H1 (cell line): Measurements from ENCODE around the gene CADPS.

Source experiments
- GABPA ChIP-seq: IDR thresholded peaks from 2 replicates; pipeline ENCODE4 v1.6.1; 2011; ENCODE audit warnings: mild to moderate bottlenecking, low read length, moderate library complexity, borderline replicate concordance; ENCODE audit not compliant: insufficient read depth
- SIN3A ChIP-seq, 2 experiments: IDR thresholded peaks in 1 of 2; conservative IDR thresholded peaks in 1 of 2; 2 replicates each; pipeline ENCODE4 v1.6.1; 2011 to 2012; ENCODE audit warnings: low read length in 2 of 2, improper control_type of control experiment in 1 of 2, low read depth in 1 of 2, mild to moderate bottlenecking in 1 of 2
- TF ChIP-seq, protein P1 (sequence below), 3 experiments: IDR thresholded peaks; 1 replicate in 2 of 3; 2 replicates in 1 of 3; pipeline versions ENCODE4 v1.5.1 to v1.6.1; 2011; ENCODE audit warnings: low read length in 3 of 3, mild to moderate bottlenecking in 3 of 3, inconsistent platforms in 2 of 3, low read depth in 1 of 3, moderate library complexity in 1 of 3; ENCODE audit not compliant: insufficient read depth in 1 of 3; ENCODE audit errors: control extremely low read depth in 1 of 3

- TF ChIP-seq, protein P1, sequence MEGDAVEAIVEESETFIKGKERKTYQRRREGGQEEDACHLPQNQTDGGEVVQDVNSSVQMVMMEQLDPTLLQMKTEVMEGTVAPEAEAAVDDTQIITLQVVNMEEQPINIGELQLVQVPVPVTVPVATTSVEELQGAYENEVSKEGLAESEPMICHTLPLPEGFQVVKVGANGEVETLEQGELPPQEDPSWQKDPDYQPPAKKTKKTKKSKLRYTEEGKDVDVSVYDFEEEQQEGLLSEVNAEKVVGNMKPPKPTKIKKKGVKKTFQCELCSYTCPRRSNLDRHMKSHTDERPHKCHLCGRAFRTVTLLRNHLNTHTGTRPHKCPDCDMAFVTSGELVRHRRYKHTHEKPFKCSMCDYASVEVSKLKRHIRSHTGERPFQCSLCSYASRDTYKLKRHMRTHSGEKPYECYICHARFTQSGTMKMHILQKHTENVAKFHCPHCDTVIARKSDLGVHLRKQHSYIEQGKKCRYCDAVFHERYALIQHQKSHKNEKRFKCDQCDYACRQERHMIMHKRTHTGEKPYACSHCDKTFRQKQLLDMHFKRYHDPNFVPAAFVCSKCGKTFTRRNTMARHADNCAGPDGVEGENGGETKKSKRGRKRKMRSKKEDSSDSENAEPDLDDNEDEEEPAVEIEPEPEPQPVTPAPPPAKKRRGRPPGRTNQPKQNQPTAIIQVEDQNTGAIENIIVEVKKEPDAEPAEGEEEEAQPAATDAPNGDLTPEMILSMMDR (IDR thresholded peaks at IDR 0.05; ENCODE audit: control extremely low read depth in 1 of 3, insufficient read depth in 1 of 3, low read depth in 1 of 3, low read length in 3 of 3): no peak
- TF ChIP-seq GABPA (no peak), SIN3A (conservative IDR thresholded peaks at IDR 0.05 in 1 of 2, IDR thresholded peaks at IDR 0.05 in 1 of 2; ENCODE audit: low read depth in 1 of 2, low read length in 2 of 2) (no peak)
Measured at GRCh38 chr3:62496503-62496902, 378.7 kb downstream of the CADPS start.
